ENCODE data around the gene PPFIA1.
"Not testable (repeated sequence)": the region's sequence is repeated elsewhere in the genome, so short reads cannot be mapped to it uniquely, and the experiment has no call there.

PPFIA1 gene

DNA sequence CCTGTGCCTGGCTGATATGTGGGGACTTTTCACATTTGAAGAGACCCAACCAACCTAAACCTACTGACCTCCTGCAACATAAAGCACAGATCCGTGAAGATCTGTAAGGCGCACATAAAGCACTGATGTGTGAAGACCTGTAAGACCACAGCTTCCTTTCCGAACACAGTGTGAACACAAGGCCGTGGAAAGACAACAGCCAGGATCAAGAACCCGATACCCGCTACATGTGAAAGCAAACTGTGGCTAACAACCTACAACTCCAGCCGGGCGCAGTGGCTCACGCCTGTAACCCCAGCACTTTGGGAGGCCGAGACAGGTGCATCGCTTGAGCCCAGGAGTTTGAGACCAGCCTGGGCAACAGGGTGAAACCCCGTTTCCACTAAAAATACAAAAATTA, 17.6 kb upstream of the PPFIA1 start:
- DNase-seq, result no peak

DNA sequence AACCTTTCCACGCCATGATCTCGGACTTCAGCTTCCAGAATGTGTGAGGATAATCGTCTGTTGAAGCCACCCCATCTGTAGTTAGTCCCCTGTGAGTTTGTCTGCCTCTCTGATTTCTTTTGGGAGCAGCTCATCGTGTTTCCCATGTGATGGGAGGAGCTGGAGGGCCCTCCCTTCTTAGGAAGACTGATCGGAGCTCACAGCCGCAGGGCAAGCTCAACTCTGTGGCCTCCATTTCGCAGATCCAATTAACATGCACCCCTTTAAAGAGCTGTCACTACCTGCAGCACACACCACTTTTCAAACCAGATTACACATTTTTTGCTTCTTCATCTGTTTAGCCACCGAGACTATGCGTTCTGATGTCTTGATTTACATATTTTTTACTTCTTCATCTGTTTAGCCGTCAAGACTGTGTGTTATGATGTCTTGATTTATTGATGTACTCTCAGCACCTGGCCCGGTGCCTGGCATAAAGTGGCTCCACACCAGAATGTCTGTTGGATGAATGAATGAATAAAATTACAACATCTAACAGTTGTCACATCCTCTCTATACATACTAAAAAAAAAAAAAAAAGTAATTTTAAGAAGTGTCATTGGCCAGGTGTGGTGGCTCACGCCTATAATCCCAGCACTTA, 14.9 kb upstream of the PPFIA1 start:
- DNase-seq, result no peak

DNA sequence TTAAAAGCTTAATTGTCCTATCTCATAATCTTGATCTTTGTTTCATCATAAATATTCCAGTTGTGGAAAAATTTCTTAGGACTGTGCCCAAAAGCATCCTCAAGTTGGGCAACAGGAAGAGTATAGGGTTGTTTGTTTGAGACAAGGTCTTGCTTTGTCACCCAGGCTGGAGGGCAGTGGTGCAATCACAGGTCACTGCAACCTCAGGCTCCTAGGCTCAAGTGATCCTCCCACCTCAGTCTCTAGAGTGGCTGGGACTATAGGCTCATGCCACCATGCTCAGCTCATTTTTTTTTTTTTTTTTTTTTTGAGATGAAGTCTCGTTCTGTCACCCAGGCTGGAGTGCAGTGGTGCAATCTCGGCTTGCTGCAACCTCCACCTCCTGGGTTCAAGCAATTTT, 11.4 kb upstream of the PPFIA1 start:
- not testable (repeated sequence) for DNase-seq

DNA sequence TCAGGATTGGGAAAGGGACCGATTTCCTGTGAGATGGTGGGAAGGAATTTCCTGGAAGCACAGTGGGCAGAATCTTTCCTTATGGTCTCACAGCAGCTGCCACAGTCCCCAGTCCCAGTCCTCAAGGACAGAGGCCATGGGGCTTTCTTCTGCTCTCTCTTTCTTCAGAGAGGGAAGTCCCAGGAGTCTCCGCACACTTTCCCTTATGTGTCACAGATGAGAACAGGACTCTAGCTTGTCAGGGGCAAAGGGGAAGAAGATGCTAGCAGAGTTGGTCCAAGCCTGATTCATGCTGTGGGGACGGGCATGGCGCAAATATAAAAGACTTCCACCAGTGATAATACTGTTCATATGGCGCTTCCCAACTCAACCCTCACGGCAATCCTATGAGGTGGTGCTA, 7.5 kb upstream of the PPFIA1 start:
- no peak for DNase-seq

DNA sequence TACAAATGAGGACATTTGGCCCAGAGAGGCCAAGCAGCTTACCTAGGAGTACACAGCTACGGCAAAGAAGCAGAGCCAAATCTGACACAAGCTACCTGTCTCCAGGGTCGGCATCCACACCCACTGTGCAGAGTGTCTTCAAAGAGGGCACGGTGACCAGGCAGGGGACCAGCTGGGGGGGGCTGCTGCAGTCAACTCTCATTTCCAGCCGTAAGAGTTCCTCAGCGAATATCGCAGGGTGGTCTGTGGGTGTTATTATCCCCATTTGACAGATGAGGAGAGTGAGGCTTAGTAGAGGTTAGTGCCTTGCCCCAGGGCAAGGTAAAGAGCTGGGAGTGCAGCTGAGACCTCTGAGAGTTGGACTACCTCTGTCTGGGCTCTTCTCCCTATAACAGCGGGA, 7.1 kb upstream of the PPFIA1 start:
- no peak for DNase-seq

DNA sequence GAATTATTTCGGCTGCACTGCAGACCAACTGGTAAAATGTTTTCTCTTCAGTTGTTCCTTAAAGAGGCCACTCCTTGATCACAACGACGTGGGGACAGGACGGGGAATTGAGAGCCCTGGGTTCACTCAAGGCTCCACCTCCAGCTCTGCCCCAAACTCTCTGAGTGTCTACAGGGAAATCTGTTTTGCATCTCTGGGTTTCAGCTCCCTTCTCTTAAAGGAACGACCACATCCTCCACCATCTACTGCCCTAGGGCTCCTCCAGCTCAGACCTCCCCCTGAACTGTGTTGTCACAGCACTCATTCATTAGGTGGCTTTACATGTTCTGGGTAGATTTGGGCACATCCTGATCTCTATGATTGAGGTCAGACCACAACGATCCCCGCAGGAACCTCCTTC, 5.1 kb upstream of the PPFIA1 start:
- DNase-seq, result no peak

DNA sequence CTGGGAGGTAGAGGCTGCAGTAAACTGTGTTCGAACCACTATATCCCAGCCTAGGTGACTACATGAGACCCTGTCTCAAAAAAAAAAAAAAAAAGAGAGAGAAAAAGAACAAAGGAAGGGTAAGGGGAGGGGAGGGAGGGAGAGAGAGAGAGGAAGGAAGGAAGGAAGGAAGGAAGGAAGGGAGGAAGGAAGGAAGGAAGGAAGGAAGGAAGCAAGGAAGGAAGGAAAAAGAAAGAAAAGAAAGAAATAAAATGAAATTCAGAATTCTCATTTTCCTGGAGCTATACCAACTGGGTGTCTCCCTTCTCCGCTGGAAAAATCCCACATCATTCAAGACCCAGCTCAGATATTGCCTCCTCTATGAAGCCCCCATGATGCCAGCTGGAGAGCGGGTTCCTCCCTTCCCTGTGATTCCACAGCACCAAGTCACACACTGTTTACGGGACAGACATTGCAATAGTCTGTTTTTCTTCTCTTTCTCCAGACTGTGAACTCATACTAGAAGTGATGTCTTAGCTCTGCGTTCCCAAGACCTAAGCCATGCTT, 3.0 kb upstream of the PPFIA1 start:
- no peak for DNase-seq

DNA sequence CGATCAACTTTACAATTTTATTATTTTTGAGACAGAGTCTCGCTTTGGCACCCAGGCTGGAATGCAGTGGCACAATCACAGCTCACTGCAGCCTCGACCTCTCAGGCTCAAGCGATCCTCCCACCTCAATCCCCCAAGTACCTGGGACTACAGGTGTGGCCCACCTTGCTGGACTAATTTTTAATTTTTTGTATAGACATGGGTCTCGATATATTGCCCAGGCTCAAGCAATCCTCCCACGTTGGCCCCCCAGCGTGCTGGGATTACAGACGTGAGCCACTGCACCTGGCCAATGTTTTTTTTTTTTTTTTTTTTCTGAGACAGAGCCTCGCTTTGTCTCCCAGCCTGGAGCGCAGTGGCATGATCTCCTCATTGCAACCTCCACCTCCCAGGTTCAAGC, 2.0 kb upstream of the PPFIA1 start:
- no peak for DNase-seq

DNA sequence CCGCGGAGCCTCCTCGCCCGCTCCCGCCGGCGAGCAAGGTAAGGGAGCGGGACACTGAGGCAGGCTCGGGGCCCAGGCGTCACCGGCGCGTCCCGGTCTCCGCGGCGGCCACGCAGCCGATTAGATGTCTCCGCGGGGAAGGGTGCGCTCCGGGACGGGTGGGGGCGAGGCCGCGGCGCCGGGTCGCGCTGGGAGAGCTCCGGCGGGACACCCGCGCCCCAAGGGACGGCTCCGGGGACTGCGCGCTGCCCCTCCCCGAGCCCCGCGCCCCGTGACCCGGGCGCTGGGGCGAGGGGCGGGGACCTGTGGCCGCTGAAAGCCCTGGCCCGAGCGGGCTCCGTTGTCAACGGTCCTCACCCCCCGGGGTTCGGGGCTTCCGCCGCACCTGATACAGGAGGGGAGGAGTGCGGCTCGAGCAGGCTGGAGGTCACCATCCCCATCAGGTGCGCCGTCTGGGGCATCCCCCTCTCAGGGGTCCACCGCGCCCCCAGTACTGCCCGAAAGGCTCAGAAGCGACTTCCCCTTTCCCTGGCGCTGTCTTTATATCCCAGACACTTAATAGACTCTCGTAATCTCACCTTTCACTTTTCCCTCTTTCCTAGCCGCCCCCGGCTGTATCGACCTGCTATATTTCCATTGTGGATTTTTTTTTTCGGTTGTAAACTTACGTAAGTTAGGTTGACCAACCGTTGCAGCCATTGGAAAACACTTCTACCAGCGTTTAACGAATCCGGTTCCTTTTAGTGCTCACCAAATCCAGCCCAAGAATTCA, 573 bp downstream of the PPFIA1 start:
- peak; percentile 50 for DNase-seq

DNA sequence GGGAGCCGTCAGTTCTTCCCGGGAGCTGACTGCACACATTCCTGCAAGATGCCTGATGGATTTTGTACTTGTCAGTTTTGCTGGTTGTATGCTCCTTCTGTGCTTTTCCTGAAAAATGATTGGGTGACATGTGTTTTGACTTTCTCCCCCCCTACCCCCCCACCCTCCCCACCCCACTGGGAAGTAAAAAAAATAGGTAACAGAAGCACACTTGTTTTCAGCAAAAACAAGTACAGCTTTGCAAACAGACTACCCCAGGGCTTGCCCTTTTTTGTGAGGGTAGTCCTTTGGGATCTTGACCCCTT, 1.1 kb downstream of the PPFIA1 start:
- no peak for DNase-seq

DNA sequence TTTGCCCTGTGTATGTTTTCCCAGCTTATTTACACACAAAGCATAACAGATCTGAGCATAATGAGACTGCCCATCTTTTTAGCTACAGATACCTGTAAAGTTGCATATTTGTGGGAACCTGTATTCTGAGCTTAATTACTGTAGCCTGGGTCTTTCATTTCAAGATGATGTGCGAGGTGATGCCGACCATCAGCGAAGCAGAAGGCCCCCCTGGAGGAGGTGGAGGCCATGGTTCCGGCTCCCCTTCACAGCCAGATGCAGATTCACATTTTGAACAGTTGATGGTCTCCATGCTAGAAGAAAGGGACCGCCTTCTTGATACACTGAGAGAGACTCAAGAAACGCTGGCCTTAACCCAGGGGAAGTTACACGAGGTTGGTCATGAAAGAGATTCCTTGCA, 1.5 kb downstream of the PPFIA1 start:
- no peak for DNase-seq

DNA sequence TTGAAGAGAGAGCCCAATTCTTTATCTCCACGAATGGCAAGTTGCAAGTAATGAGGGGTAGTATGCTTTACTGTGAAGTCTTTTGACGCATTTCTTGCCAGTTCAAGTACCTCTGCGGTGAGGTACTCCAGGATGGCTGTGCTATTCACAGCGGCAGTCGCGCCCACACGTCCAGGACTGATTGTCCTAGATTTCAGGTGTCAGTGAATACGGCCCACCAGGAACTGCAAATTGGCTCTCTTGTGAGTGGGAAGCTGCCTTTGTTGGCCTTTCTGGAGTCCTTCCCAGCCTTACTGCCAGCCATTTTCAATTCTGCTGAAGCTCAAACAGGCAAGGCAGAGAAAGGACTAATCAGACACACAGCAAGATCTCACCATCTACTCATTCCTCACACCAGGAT, 8.5 kb downstream of the PPFIA1 start:
- no peak for DNase-seq

DNA sequence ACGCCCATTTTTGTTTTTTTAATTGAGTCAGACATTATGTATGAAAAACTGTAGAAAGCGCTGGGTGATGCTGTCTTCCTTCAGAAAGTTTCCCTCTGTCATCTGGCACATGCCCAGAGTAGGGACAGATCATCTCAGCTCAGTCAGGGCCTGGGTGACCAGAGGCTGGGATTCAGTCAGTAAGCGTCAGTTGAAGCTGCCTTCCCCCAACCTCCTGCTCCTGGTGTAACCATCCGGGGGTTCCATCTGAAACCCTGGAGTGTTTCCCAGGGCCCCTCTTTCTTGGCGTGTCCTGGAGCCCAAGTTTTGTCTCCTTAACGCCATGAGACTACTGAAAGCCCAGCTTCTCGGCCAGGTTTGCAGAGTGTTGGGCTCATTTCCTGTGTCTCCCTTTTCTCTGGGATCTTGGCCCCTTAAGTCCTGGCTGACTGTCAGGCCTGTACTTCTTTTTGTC, 10.7 kb downstream of the PPFIA1 start:
- DNase-seq, result no peak

DNA sequence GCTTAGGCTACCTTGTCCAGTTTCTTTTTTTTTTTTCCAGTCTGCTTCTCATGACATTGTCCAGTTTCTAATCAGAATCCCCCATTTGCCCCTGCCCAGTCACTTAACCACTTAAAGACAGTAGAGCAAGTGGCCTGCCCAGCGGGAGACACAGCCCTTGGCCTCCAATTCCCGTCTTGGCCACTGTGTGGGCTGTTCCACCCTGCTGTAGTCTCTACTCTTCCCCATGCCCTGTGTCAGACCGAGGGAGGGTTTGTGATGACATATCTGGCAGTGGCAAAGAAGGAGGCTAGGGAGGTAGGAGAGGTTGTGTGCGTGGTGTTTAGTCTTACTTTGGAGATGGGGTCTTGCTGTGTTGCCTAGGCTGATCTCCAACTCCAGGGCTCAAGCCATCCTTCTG, 11.5 kb downstream of the PPFIA1 start:
- no peak for DNase-seq

DNA sequence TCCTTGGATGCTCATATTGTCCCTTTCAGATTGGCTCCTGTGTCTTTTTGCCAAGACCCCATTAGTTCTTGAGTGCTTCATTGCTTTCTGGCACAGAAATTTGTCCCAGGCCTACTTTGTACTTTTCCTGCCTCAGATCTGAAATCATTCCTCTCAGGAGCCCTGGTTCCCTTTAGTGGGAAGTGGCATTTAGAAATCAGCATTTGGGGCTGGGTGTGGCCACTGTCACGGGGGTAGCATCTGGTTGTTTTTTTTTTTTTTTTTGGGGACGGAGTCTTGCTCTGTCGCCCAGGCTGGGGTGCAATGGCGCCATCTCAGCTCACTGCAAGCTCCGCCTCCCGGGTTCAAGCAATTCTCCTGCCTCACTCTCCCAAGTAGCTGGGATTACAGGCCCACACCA, 18.2 kb downstream of the PPFIA1 start:
- no peak for DNase-seq

DNA sequence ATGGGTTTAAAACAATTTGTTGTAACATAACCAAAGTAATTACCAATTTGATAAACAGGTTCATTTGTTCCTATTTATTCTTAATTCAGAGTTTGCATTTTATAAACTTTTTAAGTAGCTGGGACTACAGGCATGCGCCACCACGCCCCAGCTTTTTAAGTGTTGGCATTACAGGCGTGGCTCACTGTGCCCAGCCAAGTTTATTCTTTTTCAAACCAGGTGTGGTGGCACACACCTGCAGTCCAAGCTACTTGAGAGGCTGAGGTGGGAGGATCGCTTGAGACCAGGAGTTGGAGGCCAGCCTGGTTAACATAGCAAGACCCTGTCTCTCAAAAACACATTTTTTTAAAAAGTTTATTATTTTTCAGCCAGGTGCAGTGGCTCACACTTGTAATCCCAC, 19.1 kb downstream of the PPFIA1 start:
- DNase-seq, result no peak

DNA sequence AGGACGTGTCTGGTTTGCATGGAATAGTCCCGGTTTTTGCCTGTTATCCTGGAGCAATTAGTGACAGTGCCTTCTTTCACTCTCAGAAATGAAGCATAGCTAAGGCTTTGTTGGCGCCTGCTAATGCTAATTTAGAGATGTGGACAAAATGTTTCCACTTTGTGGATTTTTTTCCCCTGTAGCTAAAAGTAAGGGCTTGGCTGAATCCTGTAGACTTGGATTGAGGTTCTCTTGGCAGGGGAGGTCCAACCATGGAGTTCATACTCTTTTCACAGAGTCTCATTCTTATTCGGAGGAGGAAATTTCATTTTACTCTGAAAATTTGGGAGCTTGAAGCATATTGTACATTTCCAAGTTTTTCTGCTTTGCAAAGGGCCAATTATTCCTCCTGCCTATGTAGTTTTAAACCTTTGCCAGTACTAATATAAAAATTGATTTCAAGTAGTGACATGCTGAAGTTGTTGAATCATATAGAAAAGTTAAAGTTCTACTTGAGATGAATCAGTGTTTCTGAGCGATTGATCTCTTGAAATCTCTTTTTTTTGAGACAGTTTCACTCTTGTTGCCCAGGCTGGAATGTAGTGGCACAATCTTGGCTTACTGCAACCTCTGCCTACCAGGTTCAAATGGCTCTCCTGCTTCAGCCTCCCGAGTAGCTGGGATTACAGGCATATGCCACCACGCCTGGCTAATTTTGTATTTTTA, 20.0 kb downstream of the PPFIA1 start:
- DNase-seq, result no peak

DNA sequence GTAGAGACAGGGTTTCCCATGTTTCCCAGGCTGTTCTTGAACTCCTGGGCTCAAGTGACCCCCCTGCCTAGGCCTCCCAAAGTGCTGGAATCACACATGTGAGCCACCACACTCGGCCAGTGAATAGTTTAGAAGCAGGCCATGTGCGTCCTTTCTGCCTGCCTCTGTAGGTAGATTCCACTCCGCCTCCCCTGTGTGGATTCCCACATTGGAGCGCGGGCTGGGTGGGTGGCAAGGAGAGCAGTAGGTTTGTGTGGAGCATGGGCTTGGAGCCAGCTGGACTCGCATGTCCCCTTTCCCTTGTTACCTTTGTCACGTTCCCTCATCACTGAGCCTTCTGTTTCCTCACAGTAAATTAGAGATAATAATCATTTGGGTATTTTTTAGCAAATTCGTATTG, 21.7 kb downstream of the PPFIA1 start:
- DNase-seq, result no peak

DNA sequence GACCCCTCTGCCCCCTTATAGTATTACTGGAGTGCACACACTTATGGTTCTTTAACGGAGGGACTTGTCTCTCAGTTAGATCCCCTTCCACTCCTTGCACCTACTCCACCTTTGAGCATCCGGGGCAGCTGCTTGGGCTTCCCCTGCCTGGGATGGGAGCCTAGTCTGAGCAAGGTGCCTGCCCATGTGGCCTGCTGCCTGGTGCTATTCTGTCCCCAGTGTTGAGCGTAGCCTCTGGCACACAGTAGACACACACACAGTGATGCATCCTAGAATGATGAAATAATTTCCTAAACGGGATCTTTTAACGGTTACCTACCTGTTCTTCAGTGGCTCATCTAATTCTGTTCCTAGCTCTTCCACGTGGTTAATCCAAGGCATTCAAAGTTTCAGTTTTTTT, 22.4 kb downstream of the PPFIA1 start:
- DNase-seq, result no peak

DNA sequence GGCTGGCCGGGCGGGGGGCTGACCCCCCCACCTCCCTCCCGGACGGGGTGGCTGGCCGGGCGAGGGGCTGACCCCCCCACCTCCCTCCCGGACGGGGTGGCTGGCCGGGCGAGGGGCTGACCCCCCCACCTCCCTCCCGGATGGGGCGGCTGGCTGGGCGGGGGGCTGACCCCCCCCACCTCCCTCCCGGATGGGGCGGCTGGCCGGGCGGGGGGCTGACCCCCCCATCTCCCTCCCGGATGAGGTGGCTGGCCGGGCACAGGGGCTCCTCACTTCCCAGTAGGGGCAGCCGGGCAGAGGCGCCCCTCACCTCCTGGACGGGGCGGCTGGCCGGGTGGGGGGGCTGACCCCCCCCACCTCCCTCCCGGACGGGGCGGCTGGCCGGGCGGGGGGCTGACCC, 24.7 kb downstream of the PPFIA1 start:
- DNase-seq, result not testable (repeated sequence)

DNA sequence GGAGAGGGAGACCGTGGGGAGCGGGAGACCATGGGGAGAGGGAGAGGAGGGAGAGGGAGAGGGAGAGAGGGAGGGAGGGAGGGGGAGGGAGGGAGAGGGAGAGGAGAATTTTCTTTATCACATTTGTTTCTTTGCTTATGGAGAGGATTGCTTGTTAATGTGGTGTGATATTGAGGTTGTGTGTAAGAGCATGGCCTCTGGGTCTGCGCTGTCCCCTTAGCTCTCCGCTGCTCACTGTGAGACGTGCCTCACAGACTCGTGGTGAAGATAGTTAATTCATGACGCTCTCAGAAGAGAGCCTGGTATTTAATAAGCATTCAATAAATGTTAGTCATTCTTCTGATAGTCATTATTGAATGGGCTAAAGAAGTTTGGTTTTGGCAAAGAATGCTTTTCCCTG, 26.2 kb downstream of the PPFIA1 start:
- DNase-seq, result no peak

DNA sequence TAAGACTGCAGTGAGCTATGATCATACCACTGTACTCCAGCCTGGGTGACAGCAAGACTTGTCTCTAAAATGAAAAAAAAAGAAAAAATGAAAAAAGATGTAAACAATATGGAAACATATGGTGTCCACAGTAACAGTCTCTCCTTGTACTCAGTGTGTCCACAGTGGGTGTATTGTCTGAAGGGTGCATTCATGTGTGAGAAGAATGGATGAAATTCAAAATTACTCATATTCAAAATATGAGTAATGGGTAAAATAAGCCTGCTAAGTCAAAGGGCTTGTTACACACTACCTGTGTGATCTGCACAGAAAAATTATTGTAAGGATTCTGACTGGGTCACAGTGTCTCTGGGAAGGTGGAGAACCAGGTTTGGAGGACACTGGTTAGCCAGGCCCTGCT, 26.9 kb downstream of the PPFIA1 start:
- DNase-seq, result no peak

DNA sequence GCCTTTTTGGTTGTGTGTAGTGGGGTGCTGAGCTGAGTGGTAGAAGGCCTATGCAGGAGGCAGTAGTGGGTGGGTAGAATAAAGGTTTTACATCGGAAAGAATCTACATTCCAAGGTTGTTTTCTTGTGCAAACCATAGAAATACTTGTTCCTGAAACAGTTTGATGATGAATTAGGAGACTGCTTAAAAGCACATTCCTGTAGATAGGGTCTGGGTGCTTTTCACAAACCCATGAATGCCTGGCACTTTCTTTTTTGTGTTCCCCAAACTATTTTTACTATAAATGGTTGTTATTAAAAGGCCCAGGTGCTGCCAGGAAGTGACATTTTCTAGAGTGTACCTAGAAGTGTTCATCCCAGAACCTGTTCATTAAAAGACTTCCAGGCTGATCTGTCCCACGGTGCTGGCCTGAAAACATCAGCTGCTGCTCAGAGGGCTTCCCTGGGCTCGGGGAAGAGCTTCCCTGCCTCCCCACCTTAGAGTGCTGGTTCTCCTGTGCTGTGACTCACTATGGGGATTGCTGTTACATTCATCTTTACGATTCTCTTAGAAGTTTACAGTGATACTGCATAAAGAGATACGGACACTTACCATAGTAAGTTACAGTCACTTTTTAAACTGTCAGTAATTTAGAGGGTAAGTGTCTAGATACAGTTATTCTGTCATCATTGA, 27.9 kb downstream of the PPFIA1 start:
- DNase-seq, result no peak

DNA sequence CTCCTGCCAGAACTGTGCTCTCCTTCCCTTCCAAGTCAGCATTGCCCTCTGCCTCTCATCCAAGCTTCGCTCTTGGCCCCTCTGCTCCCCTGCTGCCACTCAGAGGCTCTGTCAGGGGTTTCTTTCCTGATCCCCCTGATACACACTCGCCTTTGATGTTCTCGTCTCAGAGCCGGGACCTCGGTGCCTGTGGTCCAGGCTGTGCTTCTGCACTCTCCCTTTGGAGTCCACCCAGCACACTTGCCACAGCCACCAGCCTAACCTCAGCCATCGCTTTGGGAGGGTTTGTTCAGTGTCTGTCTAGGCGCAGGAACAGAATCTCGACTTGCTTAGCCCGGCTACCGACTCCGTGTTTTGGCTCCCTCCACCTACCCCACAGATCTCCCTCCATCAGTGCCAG, 29.1 kb downstream of the PPFIA1 start:
- DNase-seq, result no peak
